OCI-LY1 (cell line): Measurements from ENCODE around the gene MZT1.

ENCODE experiments used
- H2AFZ ChIP-seq: fragments of 200-600 bp; sonication (generic), shearing (Covaris generic); 2 replicates; pipeline ENCODE4 v1.6.0; 2014; ENCODE audit warnings: antibody characterized with exemption, mild to moderate bottlenecking, low read length
- H3F3A ChIP-seq: fragments of 200-600 bp; sonication (generic), shearing (Covaris generic); 2 replicates; pipeline ENCODE4 v1.6.0; 2014; ENCODE audit warnings: mild to moderate bottlenecking, antibody characterized with exemption, low read length, moderate library complexity; ENCODE audit not compliant: insufficient read depth
- H3K27ac ChIP-seq: fragments of 200-600 bp; sonication (generic); 2 replicates; pipeline ENCODE4 v1.5.1; 2014; ENCODE audit warnings: low read length, mixed run types, mild to moderate bottlenecking, low read depth; ENCODE audit not compliant: poor library complexity, severe bottlenecking
- H3K27me3 ChIP-seq: fragments of 200-600 bp; sonication (generic); 2 replicates; pipeline ENCODE4 v1.6.0; 2014; ENCODE audit warnings: antibody characterized with exemption, mild to moderate bottlenecking, low read length, moderate library complexity; ENCODE audit not compliant: insufficient read depth
- H3K36me3 ChIP-seq: fragments of 200-600 bp; sonication (generic); 2 replicates; pipeline ENCODE4 v1.6.1; 2014; ENCODE audit warnings: mild to moderate bottlenecking, antibody characterized with exemption, low read length, moderate library complexity, mixed read lengths; ENCODE audit not compliant: insufficient read depth
- H3K4me1 ChIP-seq: fragments of 200-600 bp; sonication (generic); 2 replicates; pipeline ENCODE4 v1.5.1; 2014; ENCODE audit warnings: mild to moderate bottlenecking, low read length, moderate library complexity; ENCODE audit not compliant: insufficient read depth, severe bottlenecking
- H3K4me2 ChIP-seq: fragments of 200-600 bp; sonication (generic), shearing (Covaris generic); 2 replicates; pipeline ENCODE4 v1.6.1; 2014; ENCODE audit warnings: low read length
- H3K4me3 ChIP-seq: fragments of 200-600 bp; sonication (generic); 2 replicates; pipeline ENCODE4 v1.5.1; 2014; ENCODE audit warnings: low read length, low read depth, mild to moderate bottlenecking, mixed read lengths; ENCODE audit not compliant: poor library complexity, severe bottlenecking
- H3K79me2 ChIP-seq: fragments of 200-600 bp; shearing (Covaris generic); 2 replicates; pipeline ENCODE4 v1.6.1; 2016; ENCODE audit warnings: mixed run types, low read length, mixed read lengths; ENCODE audit not compliant: insufficient read depth
- H3K9ac ChIP-seq: fragments of 200-600 bp; sonication (generic), shearing (Covaris generic); 2 replicates; pipeline ENCODE4 v1.6.1; 2014; ENCODE audit warnings: mild to moderate bottlenecking, low read length, mixed read lengths
- H3K9me2 ChIP-seq: fragments of 200-600 bp; sonication (generic), shearing (Covaris generic); 2 replicates; pipeline ENCODE4 v1.6.1; 2014; ENCODE audit warnings: low read depth, mild to moderate bottlenecking, low read length, mixed read lengths
- H3K9me3 ChIP-seq: fragments of 200-600 bp; shearing (Covaris generic); 2 replicates; pipeline ENCODE4 v1.6.1; 2014; ENCODE audit warnings: low read length, mixed read lengths
- H4K20me1 ChIP-seq: fragments of 200-600 bp; sonication (generic), shearing (Covaris generic); 2 replicates; pipeline ENCODE4 v1.6.0; 2016; ENCODE audit warnings: mild to moderate bottlenecking, low read length; ENCODE audit not compliant: insufficient read depth
- CTCF ChIP-seq: fragments of 200-600 bp; sonication (generic), shearing (Covaris generic); IDR thresholded peaks from 2 replicates; pipeline ENCODE4 v1.5.1; 2017; ENCODE audit warnings: mild to moderate bottlenecking, antibody characterized with exemption, low read length, moderate library complexity, mixed read lengths
- EZH2 ChIP-seq: fragments of 200-600 bp; sonication (generic), shearing (Covaris generic); IDR thresholded peaks from 2 replicates; pipeline ENCODE4 v1.8.0; 2017; ENCODE audit warnings: borderline replicate concordance, mixed run types, mild to moderate bottlenecking, antibody characterized with exemption, low read length, moderate library complexity, mixed read lengths

MZT1 gene

GRCh38 chr13:72751220-72751619 lies 23.8 kb upstream of the MZT1 start:
- Histone ChIP-seq H3K27me3 (no peaks in the 10 kb centered on the region), H4K20me1 (no peaks in the 10 kb centered on the region), H3K27ac (no peak overlapping the region), H3K9me2 (no peaks in the 10 kb centered on the region), H3K9me3 (no peaks in the 10 kb centered on the region), H3K36me3 (peaks cover 97% of the 10 kb centered on the region), H3K9ac (no peak overlapping the region), H3F3A (no peaks in the 10 kb centered on the region), H3K4me3 (no peak overlapping the region), H3K4me1 (no peaks in the 10 kb centered on the region), H2AFZ (no peak overlapping the region), H3K4me2 (no peak overlapping the region), H3K79me2 (no peaks in the 10 kb centered on the region)
- TF ChIP-seq CTCF (no peak), EZH2 (no peak)

- Histone ChIP-seq H3K4me2 (no peak overlapping the region), H3K9me2 (no peaks in the 10 kb centered on the region), H3K4me1 (no peaks in the 10 kb centered on the region), H3K79me2 (0 out of 2 replicates have a peak, but pooled peaks cover 15% of the 10 kb centered on the region), H3K9ac (no peak overlapping the region), H3K27ac (no peak overlapping the region), H3K4me3 (no peak overlapping the region), H3F3A (no peaks in the 10 kb centered on the region), H4K20me1 (no peaks in the 10 kb centered on the region), H2AFZ (no peak overlapping the region), H3K27me3 (no peaks in the 10 kb centered on the region), H3K36me3 (peaks cover 98% of the 10 kb centered on the region), H3K9me3 (no peaks in the 10 kb centered on the region)
- no peak for TF ChIP-seq EZH2
- TF ChIP-seq CTCF: no peak
These were observed 17.8 kb upstream of the MZT1 start for GRCh38 chr13:72745260-72745659.

DNA sequence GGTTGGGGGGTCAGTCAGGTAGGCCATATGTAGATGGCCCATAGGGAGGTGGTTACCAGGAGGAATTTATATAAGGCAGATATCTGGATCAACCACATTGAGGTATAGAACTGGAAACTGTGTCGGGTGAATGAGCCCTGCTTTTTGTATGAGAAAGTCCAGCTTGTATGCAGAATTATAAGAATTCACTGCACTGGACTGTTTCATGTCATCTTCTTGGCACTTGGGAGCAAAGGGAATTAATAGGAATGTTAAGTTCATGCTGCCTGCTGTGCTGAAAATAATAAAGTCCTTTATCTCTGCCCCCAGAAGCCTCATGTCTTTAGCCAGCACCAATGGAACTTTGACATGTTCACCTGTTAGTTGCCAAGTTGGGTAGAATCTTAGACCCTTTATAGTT lies 12.6 kb upstream of the MZT1 start:
- H3K4me1 ChIP-seq: no peaks in the 10 kb centered on the region
- H3K9ac ChIP-seq: no peak overlapping the region
- H3K4me2 ChIP-seq: no peak overlapping the region
- H3K36me3 ChIP-seq: peaks cover 93% of the 10 kb centered on the region
- no peak overlapping the region for H3K4me3 ChIP-seq
- H3F3A ChIP-seq: no peaks in the 10 kb centered on the region
- no peak overlapping the region for H3K27ac ChIP-seq
- H3K79me2 ChIP-seq: 0 out of 2 replicates have a peak, but pooled peaks cover 17% of the 10 kb centered on the region
- H3K27me3 ChIP-seq: no peaks in the 10 kb centered on the region
- H4K20me1 ChIP-seq: no peaks in the 10 kb centered on the region
- H3K9me2 ChIP-seq: no peaks in the 10 kb centered on the region
- no peak overlapping the region for H2AFZ ChIP-seq
- no peak for TF ChIP-seq CTCF
- no peak for TF ChIP-seq EZH2
- no peaks in the 10 kb centered on the region for H3K9me3 ChIP-seq
